GM19239 (cell line): ENCODE results near the gene SOX13.
"Not testable (repeated sequence)": the region's sequence is repeated elsewhere in the genome, so short reads cannot be mapped to it uniquely, and the experiment has no call there.

ENCODE experiments used
- DNase-seq: peaks from one replicate; pipeline ENCODE4 v3.0.0; 2011; ENCODE audit warnings: low spot score; ENCODE audit not compliant: insufficient read length
- FAIRE-seq: peaks from 2 replicates; lab custom pipeline; 2011; peaks lifted over from hg19 to GRCh38; lab: Jason Lieb, UNC

Gene SOX13

GRCh38 chr1:204072931-204073836 is at the start of gene SOX13:
SOX13 (plus strand) TSS chr1:204073115; CDS start chr1:204112916, 39,801 bp downstream.
- no peak for FAIRE-seq
- no peak for DNase-seq

GRCh38 chr1:204025917-204026707 is 46.8 kb upstream of the SOX13 start:
- DNase-seq (no peak), FAIRE-seq (no peak)

DNA sequence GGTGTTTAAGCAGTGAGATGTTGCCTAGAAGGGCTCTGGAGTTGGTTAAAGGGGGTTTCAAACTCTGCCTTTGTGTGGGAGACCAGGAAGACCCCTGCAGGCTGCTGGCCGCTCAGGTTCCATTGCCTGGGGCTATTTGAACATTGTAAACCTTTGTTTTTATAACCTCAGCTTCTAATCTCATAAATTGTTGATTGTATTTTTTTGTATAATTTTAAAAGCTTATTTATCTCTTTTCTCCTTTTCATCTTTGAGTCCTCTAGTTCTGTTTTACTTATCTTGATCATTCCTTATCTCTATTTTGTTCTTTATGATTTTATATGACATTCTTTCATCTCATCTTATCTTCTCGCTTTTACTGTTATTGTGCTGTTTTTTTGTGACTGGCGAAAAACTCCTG is 45.5 kb upstream of the SOX13 start:
- DNase-seq (no peak), FAIRE-seq (no peak)

- DNase-seq: no peak
- no peak for FAIRE-seq
Measured at GRCh38 chr1:204029016-204029415, 43.9 kb upstream of the SOX13 start.

DNA sequence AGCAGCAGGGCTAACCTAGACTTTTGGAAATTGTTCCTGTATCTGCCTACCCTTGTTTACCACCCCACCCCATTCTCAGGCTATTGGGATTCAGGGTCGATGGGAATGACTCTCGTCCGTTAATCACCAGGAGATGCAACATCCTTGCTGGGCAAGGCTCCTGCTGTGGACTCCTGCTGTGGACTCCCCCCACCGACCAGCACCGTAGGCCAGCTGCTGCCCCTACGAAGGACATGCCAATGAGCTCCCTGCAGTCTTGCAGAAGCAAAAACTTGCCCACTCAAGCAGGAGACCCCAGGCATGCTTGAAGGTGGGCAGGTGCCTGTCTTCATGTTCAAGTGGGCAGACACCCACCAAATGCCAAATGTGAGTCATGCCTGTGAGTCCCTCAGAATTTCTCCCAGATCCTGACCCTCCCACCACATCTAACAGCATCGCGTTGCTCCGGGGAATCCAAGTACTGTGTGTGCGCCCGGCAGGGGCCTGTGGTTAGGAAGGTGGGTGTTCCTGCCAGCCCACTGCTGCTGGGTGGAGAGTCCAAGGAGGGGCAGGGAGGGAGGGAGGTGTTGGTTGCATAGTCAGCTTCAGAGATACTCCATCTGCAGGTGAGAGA is 41.7 kb upstream of the SOX13 start:
- DNase-seq (no peak), FAIRE-seq (no peak)

- no peak for DNase-seq
Measured at GRCh38 chr1:204032642-204033235, 40.2 kb upstream of the SOX13 start.

DNA sequence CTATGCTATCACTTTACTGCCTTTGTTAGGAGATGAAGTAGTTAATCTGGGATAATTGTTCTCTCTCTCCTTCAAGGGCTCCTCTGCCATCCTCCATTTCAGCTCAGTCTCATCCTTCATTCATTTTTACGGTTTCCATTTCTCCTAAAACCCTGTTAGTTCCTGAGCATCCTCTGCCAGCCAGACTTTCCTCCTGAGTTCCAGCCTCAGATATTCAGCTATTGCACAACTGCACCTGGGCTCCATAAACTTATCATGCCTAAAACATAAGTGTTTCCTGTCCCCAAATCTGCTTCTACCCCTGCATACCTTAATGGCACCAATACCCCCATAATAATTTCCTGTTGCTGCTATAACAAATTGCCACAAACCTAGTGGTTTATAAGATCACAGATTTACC is 39.6 kb upstream of the SOX13 start:
- FAIRE-seq (no peak), DNase-seq (no peak)

More at GRCh38 chr1:204032642-204033235, 40.2 kb upstream of the SOX13 start:
- no peak for FAIRE-seq

GRCh38 chr1:204036882-204037655 is 35.8 kb upstream of the SOX13 start:
- FAIRE-seq: no peak
- DNase-seq: no peak

DNA sequence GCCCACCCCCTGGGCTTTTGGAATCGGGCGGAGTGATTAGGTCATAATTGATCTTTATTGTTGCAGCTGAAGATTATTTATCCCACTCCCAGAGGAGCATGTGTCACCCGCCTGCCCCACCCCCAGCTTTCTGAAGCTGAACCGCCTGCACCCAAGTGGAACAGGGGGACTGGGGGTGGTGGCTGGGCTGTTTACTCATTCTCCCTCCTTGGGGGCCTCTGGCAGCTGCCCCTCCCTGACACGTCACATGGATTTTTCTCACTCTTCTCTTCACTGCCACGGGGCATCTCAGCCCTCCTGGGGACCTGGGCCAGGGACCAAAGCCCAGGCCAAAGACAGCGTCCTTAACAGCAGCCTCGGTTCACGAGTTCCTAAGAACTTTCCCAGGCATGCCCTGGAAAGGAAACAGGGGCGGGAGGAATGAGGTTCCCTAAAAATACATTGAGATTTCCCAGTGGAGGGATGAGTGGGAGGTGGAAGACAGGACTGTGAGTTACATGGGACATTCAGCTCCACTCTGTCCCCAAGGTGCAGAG is 31.6 kb upstream of the SOX13 start:
- DNase-seq (no peak), FAIRE-seq (no peak)

GRCh38 chr1:204041803-204042505 is 31.0 kb upstream of the SOX13 start:
- no peak for DNase-seq
- FAIRE-seq: no peak

- DNase-seq (no peak), FAIRE-seq (no peak)
Measured at GRCh38 chr1:204042516-204042915, 30.4 kb upstream of the SOX13 start.

DNA sequence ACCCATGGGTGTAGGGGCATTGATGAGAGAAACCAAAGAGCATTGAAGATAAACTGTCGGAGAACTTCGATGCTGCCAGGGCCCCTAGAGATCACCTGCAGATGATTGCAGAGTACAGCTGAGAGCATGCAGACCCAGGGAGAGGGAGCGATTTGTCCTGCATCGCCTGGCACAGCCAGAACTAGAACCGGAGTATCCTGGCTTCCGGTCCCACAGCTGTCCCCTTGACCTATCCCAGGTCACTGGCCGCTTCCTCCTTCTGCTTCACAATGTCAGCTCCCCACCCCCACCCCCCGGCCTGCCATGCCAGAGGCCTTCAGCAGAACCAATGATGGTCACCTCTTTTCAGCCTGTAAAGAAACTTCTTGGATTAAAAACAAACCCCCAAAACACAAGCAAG is 29.2 kb upstream of the SOX13 start:
- FAIRE-seq (no peak), DNase-seq (no peak)

DNA sequence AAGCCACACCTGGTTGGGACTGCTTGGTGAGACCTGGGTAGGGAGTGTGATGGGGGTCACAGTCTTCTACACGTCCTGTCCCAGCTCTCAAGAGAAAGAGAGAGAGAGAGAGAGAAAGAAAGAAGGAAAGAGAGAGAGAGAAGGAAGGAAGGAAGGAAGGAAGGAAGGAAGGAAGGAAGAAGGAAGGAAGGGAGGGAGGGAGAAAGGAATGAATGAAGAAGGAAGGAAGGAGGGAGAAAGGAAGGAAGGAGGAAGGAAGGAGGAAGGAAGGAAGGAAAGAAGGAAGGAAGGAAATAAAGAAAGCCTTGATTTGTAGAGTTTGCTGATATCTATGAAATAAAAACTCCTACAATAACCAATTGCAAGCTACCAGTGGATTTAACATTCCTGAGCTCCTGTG is 28.5 kb upstream of the SOX13 start:
- DNase-seq: no peak
- FAIRE-seq: no peak

- FAIRE-seq: no peak
- DNase-seq: no peak
Measured at GRCh38 chr1:204045430-204045829, 27.5 kb upstream of the SOX13 start.

DNA sequence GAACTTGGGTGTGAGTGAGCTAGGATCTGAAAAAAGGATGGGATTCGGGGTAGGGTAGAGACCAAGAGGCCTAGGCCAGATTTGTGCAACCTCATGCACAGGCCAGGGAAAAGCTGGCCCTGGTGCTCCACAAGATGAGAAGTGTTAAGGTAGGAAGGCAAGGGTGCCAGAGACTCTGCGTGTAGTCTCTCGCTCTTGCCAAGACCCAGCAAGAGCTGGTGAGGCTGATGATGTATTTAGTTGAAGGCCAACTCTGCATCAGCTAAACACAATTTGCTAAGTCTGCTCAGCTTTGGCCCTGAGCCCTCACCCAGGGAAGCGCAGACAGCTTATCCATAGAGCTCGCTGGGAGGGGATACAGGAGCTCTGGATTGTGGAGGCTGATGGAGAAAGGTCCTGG is 26.6 kb upstream of the SOX13 start:
- no peak for DNase-seq

GRCh38 chr1:204048796-204049195 is 24.1 kb upstream of the SOX13 start:
- not testable (repeated sequence) for FAIRE-seq

More for the DNA sequence above, 26.6 kb upstream of the SOX13 start:
- no peak for FAIRE-seq

DNA sequence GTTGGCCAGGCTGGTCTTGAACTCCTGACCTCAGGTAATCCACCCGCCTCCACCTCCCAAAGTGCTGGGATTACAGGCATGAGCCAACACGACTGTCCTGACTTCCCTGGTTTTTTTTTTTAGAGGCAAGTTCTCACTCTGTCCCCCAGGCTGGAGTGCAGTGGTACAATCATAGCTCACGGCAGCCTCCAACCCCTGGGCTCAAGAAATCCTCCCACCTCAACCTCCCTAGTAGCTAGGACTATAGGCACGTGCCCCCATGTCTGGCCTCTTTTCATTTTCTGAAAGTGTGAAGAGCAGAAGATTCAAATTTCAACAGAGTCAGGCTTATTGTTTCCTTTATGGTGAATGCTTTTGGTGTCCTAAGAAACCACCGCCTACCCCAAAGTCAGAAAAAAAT is 21.7 kb upstream of the SOX13 start:
- DNase-seq (no peak), FAIRE-seq (no peak)

More at GRCh38 chr1:204048796-204049195, 24.1 kb upstream of the SOX13 start:
- DNase-seq: not testable (repeated sequence)

DNA sequence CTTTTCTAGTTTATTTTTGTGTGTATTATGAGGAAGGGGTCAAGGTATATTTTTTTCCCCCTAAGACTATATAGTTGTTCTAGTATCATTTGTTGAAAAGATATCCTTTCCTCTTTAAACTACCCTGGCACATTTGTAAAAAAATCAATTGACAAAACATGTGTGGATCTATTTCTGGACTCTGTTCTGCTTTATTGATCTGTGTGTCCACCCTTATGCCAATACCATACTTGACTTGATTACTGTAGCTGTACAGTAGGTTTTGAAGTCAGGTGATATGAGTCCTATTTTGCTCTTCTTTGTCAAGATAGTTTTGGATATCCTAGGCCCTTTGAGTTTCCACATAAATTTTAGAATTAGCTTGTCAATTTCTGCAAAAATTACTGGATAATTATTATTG is 21.2 kb upstream of the SOX13 start:
- no peak for DNase-seq
- no peak for FAIRE-seq

- FAIRE-seq (no peak), DNase-seq (no peak)
Measured at GRCh38 chr1:204053893-204054292, 19.0 kb upstream of the SOX13 start.
